ENCODE data around the gene SCARB2.

DNA sequence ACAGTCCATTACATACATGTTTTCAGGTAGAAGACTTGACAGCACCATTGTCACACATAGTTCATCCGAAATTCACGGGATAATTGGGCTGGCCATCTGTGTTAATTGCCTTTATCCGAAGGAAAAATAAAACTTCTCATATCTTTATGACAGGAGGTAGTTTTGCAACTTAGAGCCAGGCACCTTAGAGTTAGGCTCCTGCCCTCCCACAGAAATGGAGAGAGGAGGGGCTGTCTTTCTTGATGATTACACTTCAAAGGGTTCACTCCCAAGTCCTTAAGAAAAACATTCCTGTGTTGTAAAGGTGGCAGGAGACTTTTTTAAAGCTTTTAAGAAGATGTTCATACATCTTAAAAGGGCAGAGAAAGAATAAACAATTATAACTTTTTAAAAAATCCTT lies 10.5 kb upstream of the SCARB2 start:
- TF ChIP-seq, protein P1, sequence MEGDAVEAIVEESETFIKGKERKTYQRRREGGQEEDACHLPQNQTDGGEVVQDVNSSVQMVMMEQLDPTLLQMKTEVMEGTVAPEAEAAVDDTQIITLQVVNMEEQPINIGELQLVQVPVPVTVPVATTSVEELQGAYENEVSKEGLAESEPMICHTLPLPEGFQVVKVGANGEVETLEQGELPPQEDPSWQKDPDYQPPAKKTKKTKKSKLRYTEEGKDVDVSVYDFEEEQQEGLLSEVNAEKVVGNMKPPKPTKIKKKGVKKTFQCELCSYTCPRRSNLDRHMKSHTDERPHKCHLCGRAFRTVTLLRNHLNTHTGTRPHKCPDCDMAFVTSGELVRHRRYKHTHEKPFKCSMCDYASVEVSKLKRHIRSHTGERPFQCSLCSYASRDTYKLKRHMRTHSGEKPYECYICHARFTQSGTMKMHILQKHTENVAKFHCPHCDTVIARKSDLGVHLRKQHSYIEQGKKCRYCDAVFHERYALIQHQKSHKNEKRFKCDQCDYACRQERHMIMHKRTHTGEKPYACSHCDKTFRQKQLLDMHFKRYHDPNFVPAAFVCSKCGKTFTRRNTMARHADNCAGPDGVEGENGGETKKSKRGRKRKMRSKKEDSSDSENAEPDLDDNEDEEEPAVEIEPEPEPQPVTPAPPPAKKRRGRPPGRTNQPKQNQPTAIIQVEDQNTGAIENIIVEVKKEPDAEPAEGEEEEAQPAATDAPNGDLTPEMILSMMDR (IDR thresholded peaks at IDR 0.05 in 8 of 11, conservative IDR thresholded peaks at IDR 0.05 in 3 of 11) = no peak
- TF ChIP-seq POLR2AphosphoS5 (IDR thresholded peaks at IDR 0.05) (no peak), POLR2A (IDR thresholded peaks at IDR 0.05) (no peak)

Measured in spleen (tissue), 7 donors.